Activated CD4-positive, alpha-beta T cell treated with anti-CD3 and anti-CD28 coated beads, Interleukin-2, Interleukin-4, amounts not matched to agents 100 ng/mL and 50 ng/mL, durations not matched to agents 16 hours and 8 hours (primary cell): ENCODE measurements around the gene SVIL.
"Not testable (repeated sequence)": the region's sequence is repeated elsewhere in the genome, so short reads cannot be mapped to it uniquely, and the experiment has no call there.

Experiments used
- DNase-seq: peaks from one replicate; pipeline ENCODE4 v3.0.0-alpha.2; 2020; ENCODE audit warnings: low spot score

The SVIL gene

GRCh38 chr10:29620112-29620690, 14.6 kb downstream of the SVIL start:
- DNase-seq: no peak

GRCh38 chr10:29619241-29619669, 15.5 kb downstream of the SVIL start:
- no peak for DNase-seq

- no peak for DNase-seq
These were observed 16.2 kb downstream of the SVIL start for GRCh38 chr10:29618341-29619171.

GRCh38 chr10:29617880-29618340, 16.9 kb downstream of the SVIL start:
- DNase-seq: no peak

GRCh38 chr10:29616542-29616941, 18.2 kb downstream of the SVIL start:
- DNase-seq: no peak

GRCh38 chr10:29615195-29615594, 19.6 kb downstream of the SVIL start:
- DNase-seq: no peak

GRCh38 chr10:29614289-29614688, 20.5 kb downstream of the SVIL start:
- DNase-seq: not testable (repeated sequence)

- no peak for DNase-seq
These were observed 21.0 kb downstream of the SVIL start for GRCh38 chr10:29613791-29614190.

- no peak for DNase-seq
These were observed 21.6 kb downstream of the SVIL start for GRCh38 chr10:29613196-29613595.

- no peak for DNase-seq
These were observed 22.1 kb downstream of the SVIL start for GRCh38 chr10:29612657-29613056.

- DNase-seq: no peak
These were observed 22.9 kb downstream of the SVIL start for GRCh38 chr10:29611781-29612381.

- DNase-seq: no peak
These were observed 23.7 kb downstream of the SVIL start for GRCh38 chr10:29610876-29611647.

- DNase-seq: not testable (repeated sequence)
These were observed 24.4 kb downstream of the SVIL start for GRCh38 chr10:29610331-29610730.

- DNase-seq: no peak
These were observed 25.1 kb downstream of the SVIL start for GRCh38 chr10:29609696-29610095.

- no peak for DNase-seq
These were observed 26.1 kb downstream of the SVIL start for GRCh38 chr10:29608476-29609301.

- no peak for DNase-seq
These were observed 26.7 kb downstream of the SVIL start for GRCh38 chr10:29608062-29608461.

GRCh38 chr10:29607576-29607975, 27.2 kb downstream of the SVIL start:
- DNase-seq: no peak

- not testable (repeated sequence) for DNase-seq
These were observed 28.1 kb downstream of the SVIL start for GRCh38 chr10:29606693-29607092.

GRCh38 chr10:29604291-29604825, 30.4 kb downstream of the SVIL start:
- DNase-seq: no peak

- DNase-seq: no peak
These were observed 31.4 kb downstream of the SVIL start for GRCh38 chr10:29603223-29603896.

GRCh38 chr10:29600821-29601220, 34.0 kb downstream of the SVIL start:
- no peak for DNase-seq
